ENCODE results near the gene NCBP3.
A peak's percentile ranks its signal among the peaks of the same experiment; 100 is the strongest.
"Not testable (repeated sequence)": the region's sequence is repeated elsewhere in the genome, so short reads cannot be mapped to it uniquely, and the experiment has no call there.

The NCBP3 gene

GRCh38 chr17:3845291-3845620 lies 790 bp downstream of the NCBP3 start:
- DNase-seq = peak in 1 of 2 experiments; percentile 36

GRCh38 chr17:3844556-3844955 lies 1.5 kb downstream of the NCBP3 start:
- DNase-seq = not testable (repeated sequence)

GRCh38 chr17:3843935-3844516 lies 2.0 kb downstream of the NCBP3 start:
- peak in 1 of 2 experiments; percentile 52 for DNase-seq

DNA sequence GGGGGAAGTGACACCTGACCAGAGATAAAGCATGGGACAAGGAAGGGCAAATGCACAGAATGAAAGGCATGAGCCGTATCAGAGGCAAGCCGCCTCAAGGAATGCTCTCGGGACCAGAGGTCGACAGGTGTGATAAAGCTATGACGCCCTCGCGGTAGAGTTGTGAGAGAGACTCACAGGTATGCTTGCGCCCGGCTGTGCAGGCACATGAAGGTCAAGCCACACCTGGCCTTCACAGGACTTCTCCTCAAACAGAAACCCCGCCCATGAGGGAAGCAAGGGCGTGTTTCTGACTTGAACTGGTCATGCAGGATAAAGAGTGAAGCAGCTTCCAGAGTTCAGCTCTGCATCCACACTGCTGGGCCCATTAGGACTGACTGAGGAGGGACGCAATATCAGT lies 7.8 kb downstream of the NCBP3 start:
- no peak for DNase-seq

GRCh38 chr17:3836551-3836950 lies 9.5 kb downstream of the NCBP3 start:
- DNase-seq = no peak

DNA sequence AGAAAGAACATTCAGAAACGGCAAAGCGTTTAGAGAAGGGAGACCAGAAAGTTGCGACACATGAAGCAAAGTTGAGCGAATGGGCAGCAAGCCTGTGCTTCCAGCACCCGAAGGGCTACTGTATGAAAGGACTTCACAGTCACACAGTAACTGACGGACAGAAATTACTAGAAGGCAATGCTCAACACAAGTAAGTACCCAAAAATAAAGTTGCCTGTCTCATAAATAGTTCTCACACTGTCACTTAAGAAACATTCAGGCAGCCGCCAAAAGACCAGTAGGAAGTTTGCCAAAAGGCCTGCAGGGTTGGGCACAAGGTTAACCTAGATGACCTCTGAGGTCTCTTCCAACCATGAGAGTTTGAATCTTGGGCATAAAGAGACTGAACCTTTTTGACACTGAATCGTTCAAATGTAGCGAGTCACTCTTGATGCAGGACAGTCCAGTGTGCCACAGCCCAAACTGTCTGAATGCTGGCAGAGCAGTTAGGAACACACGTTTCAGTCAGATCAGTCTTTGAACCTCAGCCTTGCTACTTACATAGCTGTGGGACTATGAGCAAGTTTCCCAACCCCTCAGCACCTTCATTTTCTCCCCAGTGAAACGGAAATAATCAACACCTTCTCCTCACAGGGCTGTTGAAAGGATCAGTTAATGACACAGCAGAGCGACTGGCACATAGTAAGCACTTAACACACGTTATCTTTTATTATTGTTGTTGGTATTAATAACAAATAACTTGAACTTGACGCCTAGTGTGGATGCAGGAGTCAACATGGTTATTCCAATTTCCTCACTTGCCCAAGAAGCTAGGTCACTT lies 10.4 kb downstream of the NCBP3 start:
- DNase-seq = no peak

DNA sequence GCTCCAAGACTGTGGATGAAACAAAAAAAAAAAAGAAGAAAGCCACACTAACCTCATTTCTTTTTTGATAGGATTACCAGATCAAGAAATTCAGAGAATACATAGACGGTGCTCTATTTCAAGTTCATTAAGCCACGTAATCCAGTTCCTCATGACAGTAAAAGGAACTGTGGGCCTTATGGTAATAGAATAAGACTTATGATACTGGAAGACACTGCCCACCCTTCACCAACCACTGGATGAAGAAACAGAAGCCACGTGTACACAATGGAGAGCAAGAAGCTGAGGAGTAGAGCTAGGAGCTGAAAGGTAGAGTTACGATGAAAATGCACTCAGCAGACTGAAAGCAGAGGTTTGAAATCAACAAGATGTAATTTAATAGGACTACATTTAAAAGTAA lies 11.2 kb downstream of the NCBP3 start:
- no peak for DNase-seq

DNA sequence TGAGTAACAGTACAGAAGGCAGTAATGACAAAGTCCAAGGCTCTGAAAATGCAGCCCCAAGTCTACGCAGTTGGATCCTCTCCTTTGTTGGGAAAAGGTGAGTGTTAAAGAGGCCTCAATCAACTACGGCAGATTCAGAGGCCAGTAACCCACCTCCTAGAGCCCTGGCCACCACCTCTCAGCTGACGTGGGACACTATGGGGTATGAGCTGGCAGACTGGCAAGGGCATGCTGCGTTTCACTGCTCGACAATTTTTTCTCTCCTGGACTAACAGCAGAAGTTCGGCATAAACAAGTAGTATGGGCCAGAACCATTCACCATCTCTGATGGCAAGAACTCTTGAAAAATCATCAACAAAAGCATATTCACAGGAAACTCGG lies 17.2 kb downstream of the NCBP3 start:
- no peak for DNase-seq

- no peak for DNase-seq
Measured at GRCh38 chr17:3828151-3828851, 17.7 kb downstream of the NCBP3 start.

- peak in 1 of 2 experiments; percentile 14 for DNase-seq
Measured at GRCh38 chr17:3827124-3827773, 18.8 kb downstream of the NCBP3 start.

DNA sequence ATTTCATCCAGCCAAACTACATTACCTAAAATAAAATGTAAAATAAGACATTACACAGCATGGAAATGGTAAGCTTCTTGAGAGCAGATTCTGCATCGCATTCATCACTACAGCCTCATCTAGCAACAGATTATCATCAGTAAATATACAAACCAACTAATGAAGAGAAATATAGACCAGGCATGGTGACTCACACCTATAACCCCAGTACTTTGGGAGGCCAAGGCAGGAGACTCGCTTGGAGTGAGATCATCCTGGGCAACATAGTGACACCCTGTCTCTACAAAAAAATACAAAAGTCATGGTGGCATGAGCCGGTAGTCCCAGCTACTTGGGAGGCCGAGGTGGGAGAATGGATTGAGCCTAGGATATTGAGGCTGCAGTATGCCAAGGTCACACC lies 19.9 kb downstream of the NCBP3 start:
- DNase-seq = no peak

DNA sequence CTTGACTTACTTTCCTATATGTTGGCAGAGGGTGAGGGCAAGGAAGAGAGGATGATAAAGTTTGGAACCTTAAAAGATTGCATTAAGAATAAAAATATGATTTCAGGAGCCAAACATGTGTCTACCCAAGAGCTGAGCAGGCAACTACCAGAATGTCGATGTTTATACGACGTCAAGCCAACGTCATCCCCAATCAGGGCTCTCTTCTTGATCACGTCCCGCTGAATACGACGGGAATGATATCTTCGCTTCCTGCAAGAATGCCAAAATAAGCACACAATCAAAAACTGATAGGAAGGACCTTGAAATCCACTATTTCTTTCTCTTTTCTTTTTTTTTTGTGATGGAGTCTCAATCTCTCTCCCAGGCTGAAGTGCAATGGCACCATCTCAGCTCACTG lies 24.9 kb downstream of the NCBP3 start:
- DNase-seq = no peak

DNA sequence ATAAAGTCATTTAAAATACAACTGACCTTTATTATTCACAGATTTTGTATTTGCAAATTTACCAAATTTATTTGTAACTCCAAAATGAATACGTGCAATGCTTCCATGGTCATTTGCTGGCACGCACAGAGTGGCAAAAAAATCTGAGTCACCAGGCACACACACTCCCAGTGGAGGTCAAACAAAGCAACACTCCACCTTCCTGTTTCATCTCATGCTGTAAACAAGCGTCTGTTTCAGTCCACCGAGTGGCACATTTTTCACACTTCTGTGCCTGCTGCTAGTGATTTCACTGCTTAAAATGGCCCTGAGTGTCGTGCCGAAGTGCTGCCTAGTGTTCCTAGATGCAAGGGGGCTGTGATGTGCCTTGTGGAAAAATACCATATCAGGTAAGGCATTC lies 27.3 kb downstream of the NCBP3 start:
- no peak for DNase-seq

GRCh38 chr17:3817851-3818605 lies 28.0 kb downstream of the NCBP3 start:
- DNase-seq = no peak

GRCh38 chr17:3815925-3816324 lies 30.1 kb downstream of the NCBP3 start:
- DNase-seq = no peak

GRCh38 chr17:3815122-3815521 lies 30.9 kb downstream of the NCBP3 start:
- no peak for DNase-seq

DNA sequence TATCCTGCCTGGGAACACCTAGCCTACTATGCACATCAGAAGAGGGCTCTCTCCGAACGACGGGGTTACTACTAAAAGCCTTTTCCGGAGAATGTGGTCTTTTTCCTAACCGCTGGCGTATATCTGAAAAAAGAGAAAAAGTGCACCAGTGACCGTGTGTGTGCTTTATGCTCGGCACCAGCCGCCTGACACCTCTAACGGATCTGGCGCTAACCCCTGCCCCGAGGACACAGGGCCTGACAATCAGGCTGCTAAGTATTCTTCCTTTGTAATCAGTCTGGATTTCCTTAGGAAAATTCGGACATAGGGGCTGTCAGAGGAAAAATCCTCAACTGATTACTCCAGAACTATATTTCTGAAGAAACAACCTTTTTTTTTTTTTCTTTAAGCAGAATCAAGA lies 31.7 kb downstream of the NCBP3 start:
- no peak for DNase-seq

DNA sequence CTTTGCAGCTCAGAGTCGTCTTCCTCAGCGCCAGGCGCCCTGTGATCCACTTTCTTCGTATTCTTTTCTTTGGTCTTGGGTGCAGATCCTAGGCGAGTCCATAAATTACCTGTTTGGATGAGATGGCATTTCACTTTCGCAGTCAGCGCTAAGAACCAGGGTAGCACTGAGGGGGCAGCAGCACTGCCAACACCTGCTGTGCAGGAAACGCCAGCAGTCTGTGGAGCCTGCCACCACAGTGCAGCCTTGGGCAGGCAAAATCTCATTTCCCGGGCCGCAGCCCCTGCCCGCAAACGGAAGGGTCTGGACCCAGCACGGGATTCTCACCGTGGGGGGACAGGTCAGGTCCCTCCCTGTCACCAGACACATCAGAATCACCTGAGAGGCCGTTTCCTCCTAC lies 32.9 kb downstream of the NCBP3 start:
- DNase-seq = no peak

DNA sequence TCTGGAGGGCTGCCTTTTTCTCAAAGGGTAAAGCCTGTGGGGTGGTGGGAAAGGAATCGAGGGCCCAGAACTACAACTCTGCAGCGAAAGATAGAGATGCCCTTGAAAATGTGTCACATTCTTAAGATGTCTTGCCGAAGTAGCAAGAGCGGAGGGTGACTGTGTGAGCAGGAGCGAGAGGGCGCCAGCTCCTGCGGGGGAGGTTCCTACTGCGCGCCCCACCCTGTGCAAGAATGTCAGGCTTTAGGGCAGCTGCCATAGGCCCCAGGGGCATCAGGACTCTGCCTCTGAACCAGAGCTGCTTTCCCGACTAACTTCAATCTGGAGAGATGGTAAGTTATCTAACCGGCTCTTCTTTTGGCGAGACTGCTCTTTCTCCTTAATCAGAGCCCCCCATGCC lies 33.3 kb downstream of the NCBP3 start:
- no peak for DNase-seq

GRCh38 chr17:3812284-3812683 lies 33.8 kb downstream of the NCBP3 start:
- DNase-seq = no peak

DNA sequence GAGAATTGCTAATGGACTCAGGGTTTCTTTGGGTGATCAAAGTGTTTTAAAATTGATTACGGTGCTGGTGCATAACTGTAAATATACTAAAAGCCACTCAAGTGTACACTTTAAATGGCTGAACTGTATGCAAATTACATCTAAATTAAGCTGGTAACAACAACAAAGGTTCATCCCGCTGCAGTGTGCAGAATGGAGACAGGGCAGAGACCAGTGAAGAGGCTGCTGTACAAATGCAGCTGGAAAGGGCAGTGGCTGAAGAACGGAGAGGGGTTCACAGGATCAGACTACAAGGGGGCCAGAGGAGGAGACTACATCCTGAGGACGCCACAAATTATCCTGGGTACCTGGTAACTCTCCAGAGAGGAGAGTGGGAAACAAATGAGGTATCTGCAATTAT lies 36.0 kb downstream of the NCBP3 start:
- DNase-seq = no peak

GRCh38 chr17:3809135-3809534 lies 36.9 kb downstream of the NCBP3 start:
- no peak for DNase-seq

DNA sequence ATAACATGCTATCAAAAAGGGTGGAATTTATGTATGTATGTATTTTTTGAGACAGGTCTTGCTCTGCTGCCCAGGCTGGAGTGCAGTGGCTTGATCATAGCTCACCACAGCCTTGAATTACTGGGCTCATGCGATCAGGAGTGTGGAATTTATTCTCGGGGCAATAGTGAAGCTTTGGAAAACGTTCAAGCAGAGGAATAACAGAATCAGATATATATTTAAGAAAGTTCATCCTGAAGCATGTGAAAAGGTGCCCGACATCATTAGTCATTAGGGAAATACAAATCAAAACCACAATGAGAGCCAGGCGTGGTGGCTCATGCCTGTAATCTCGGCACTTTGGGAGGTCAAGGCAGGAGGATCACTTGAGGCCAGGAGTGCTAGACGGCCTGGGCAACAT lies 37.3 kb downstream of the NCBP3 start:
- no peak for DNase-seq
